GM19397 (cell line): ENCODE results near the gene SMARCAD1.

Experiments
- ATAC-seq: cut with Tn5 transposase; IDR thresholded peaks from one replicate; pipeline ENCODE4 v1.9.1; 2021; ENCODE audit warnings: mild to moderate bottlenecking, moderate library complexity; ENCODE audit not compliant: unreplicated experiment

The SMARCAD1 gene, protein sequence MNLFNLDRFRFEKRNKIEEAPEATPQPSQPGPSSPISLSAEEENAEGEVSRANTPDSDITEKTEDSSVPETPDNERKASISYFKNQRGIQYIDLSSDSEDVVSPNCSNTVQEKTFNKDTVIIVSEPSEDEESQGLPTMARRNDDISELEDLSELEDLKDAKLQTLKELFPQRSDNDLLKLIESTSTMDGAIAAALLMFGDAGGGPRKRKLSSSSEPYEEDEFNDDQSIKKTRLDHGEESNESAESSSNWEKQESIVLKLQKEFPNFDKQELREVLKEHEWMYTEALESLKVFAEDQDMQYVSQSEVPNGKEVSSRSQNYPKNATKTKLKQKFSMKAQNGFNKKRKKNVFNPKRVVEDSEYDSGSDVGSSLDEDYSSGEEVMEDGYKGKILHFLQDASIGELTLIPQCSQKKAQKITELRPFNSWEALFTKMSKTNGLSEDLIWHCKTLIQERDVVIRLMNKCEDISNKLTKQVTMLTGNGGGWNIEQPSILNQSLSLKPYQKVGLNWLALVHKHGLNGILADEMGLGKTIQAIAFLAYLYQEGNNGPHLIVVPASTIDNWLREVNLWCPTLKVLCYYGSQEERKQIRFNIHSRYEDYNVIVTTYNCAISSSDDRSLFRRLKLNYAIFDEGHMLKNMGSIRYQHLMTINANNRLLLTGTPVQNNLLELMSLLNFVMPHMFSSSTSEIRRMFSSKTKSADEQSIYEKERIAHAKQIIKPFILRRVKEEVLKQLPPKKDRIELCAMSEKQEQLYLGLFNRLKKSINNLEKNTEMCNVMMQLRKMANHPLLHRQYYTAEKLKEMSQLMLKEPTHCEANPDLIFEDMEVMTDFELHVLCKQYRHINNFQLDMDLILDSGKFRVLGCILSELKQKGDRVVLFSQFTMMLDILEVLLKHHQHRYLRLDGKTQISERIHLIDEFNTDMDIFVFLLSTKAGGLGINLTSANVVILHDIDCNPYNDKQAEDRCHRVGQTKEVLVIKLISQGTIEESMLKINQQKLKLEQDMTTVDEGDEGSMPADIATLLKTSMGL

DNA sequence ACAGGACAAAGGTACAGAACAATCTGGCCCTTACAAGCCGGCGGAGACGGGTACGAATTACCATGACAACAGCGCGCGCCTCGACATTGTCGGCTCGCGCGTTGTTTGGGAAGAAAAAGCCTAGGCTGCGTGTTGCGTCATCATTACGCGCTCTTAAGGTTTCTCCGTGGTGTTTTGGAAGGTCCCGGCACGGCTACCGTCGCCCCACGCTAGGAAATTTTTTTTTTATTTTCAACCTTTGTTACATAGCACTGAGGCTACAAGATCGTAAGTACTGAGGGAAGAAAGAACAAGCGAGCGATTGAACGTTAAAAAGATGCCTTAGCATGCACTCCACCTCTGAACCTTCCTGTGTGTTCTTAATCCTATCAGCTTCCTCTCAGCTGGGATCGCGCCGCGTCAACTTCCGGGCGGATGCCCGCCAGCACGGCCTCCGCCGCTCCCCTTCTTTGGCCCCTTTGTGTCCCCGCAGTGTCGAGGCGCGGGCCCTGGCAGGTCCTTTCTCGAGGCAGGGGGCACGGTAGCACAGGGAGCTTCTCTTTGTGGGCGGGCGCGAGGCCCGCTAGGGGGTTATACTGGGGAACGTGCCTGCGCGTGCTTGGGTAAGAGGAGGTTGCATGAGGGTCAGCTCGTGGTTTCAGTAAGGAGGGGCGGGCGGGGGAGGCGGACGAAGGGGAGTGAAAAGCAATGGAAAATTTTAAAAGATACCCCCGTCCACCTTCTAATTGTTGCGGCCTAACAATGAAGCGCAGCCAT, at the start of gene SMARCAD1:
Gene SMARCAD1, plus strand, starts transcription at position 397 of the 756 bp plus-strand sequence. CDS start 530 bp downstream, outside the sequence.
- peak; percentile 97 for ATAC-seq

DNA sequence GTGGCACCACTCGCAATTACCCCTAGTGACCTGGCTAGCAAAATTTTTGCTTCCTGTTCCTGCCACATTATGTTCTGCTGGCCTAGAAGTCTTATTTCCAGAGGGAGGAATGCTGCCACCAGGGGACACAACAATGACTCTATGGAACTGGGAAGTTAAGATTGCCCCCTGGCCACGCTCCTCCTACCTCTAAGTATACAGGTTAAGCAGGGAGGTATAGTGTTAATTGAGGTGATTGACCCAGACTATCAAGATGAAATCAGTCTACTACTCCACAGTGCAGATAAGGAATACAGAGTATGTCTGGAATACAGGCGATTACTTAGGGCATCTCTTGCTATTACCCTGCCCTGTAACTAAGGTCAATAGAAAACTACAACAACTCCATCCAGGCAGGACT, 48.8 kb upstream of the SMARCAD1 start:
- ATAC-seq: no peak

DNA sequence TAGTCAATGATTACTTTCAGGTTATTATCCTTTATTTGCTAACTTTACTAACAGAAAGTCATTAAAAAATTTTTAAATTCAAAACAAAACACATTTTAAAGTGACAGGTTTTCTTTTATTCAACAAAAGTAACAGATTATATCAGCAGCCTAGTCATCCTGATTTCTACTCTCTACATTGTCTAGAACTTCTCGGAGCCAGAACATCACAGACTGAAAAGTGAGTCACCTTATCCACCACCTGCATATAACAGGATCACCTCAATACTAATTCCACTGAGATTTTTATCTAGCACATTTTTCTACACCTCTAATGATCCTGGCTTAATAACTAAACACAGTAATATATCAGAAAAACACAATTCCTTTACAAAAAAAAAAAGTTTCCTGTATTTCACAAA, 47.9 kb upstream of the SMARCAD1 start:
- ATAC-seq: no peak

DNA sequence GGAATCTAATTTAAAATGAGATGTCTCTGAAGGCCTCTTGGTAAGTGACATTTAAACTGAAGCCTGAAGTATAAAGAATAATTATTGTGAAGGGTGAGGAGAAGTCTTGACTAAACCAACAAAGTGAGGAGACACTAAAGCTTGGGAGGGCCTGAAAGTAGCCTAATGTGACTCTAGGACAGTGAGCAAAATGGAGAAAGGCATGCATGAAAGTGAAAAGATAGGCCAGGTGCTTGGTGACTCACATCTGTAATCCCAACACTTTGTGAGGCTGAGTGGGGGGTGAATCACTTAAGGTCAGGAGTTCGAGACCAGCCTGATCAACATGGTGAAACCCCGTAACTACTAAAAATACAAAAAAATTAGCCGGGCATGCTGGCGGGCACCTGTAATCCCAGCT, 46.9 kb upstream of the SMARCAD1 start:
- ATAC-seq: no peak

DNA sequence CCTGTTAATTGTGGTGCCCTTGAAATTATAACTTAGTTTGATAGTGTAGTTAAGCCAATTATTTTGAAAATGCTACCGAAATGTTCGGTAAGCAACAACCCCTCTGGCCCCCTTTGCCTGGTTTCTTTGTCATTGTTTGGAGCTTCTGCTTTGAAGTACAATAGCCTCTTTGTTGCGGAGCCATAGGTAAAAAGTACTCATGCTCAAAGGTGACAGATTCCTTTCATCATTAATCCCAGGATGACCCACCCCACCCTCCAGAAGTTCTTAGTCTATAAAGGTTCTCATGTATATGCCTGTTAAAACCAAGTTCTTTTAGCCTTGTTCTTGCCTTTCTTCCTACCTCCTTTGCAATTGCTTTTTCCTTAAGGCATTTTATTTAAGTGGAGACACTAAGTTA, 42.4 kb upstream of the SMARCAD1 start:
- ATAC-seq: no peak

DNA sequence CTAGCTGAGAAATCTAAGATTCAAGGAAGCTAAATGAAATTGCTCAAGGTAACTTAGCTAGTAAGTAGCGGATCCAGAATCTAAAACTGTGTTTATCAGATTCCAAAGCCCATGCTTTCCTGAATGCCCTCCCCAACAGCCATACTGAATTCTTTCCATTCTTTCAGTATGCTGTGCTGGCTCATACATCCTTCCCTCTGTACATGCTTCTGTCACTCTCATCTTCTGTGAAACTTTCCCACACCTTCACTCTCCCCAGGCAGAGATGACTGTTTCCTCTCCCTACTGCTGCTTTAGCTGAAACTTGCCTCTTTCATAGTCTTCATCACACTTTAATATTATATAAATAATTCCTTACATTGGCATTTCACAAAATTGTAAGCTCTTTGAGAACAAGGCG, 39.3 kb upstream of the SMARCAD1 start:
- no peak for ATAC-seq

DNA sequence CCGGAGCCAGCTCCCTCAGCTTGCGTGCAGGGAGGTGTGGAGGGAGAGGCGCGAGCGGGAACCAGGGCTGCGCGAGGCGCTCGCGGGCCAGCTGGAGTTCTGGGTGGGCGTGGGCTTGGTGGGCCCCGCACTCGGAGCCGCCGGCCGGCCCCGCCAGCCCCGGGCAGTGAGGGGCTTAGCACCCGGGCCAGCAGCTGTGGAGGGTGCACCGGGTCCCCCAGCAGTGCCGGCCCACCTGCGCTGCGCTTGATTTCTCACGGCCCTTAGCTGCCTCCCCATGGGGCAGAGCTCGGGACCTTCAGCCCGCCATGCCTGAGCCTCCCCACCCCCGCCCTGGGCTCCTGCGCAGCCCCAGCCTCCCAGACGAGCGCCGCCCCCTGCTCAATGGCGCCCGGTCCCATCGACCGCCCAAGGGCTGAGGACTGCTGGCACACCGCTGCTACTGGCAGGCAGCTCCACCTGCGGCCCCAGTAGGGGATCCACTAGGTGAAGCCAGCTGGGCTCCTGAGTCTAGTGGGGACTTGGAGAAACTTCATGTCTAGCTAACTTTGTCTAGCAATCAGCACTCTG, 37.8 kb upstream of the SMARCAD1 start:
- ATAC-seq: no peak

DNA sequence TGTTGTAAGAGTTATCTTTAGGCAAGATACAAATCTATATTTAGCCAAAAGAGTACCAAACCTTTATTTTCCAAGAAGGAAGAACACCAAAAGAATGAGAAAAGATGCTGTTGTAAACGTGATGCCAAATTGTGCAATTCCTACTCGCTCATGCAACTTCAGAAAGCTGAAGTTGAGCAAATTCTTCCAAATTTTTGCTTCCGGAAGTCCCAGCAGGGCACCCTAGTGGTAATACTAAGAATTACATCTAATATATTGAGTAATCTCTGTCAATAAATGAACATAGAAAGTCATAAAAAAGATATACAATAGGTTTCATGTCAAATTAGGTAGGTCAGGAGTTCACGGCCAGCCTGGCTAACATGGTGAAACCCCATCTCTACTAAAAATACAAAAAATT, 36.0 kb upstream of the SMARCAD1 start:
- no peak for ATAC-seq

DNA sequence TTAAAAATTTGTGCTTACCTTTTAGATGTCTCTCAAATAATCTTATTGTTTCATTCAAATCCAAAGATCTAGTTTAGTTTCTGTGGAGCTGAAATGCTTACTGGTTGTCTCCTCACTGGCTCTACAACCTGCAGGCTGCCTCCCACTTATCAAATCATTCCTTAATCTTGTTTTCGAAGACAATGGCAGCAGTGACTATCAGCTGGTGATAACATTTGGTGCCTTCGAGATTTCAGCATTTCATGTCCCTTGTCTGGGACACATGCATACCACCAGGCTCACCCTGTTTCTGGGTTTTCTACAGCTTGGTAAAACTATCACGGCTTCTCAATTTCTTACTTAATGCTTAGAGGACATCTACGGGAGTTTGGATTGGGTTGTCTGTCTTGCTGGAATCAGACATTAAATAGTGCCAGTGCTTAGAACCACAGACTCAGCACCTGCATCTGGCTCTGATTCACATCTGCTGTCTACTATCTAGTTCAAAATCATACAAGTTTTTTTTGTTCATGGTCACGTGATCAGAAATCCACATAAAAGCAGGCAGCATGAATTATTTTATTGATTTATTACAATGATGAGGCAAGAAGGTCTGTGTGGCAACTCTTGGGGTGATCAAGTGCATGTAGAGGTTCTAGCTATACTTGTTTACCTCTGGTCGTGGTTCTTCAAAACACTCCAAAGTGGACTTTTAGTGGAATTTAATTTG, 32.0 kb upstream of the SMARCAD1 start:
- ATAC-seq: no peak

DNA sequence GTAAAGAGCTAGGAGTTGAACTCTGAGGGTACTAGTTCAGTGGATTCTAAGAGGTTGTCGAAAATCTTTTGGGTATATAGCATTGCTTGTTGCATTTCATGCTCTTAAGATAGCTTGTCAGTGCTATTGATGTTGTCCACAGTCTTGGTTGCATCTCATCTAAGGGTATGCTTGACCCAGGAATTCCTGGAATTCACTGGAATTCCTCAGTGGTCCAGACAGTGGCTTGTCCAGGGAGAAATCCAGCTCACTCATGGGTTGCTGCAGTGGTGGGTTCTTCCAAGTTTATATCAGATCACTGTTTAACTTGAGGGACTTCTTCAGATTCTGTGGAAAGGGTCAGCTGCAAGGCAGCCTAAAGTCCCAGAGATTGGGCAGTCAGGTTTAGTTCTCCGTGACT, 29.8 kb upstream of the SMARCAD1 start:
- no peak for ATAC-seq

DNA sequence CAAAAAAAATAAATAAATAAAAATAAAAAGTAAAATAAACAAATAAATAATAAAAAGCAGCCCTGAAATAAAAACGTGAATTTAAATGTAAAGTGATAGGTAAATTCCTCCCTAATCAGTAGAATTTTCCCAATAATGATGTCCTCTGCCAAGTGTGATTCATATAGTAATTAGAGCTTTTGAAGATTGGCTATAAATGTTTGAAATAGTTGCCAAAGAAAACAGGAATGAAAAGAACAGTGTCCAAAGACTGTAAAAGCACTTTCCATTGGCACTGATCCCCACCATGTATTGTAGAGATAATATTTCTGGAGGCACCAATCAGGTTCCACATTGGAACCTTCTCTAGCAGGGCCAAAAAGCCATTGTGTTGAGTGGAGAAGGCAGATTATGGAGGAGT, 25.9 kb upstream of the SMARCAD1 start:
- ATAC-seq: no peak

DNA sequence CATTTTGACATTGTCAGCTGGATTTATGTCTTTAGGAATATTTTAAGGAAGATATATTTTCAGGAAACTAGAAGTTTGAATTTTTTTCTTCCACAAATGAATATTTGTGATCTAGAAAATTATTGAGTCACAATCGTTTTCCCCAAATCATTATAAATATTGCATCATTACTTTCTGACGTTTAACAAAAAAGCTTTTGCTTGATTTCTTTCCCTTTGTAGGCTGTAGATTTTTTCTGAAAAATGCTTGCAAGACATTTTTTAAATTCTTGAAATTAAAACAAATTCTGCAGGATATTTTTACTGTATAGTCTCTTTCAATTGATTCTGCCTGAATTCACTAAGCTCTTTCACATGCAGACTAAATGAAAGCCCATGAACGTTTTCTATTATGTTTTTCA, 4.9 kb upstream of the SMARCAD1 start:
- ATAC-seq: no peak

DNA sequence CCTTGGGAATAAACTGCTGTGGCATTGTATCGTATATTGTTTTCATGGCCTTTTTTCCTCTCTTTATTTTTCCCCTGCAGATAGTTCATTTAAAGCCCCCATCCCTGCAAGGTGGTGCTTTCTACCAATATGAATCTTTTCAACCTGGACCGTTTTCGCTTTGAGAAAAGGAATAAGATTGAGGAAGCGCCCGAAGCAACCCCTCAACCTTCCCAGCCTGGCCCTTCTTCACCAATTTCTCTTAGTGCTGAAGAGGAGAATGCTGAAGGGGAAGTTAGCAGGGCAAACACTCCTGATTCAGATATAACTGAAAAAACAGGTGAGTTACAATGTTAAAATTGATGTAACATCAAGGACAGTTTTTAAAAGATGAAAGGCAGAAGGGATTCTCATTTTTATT, 601 bp downstream of the SMARCAD1 start:
- no peak for ATAC-seq

DNA sequence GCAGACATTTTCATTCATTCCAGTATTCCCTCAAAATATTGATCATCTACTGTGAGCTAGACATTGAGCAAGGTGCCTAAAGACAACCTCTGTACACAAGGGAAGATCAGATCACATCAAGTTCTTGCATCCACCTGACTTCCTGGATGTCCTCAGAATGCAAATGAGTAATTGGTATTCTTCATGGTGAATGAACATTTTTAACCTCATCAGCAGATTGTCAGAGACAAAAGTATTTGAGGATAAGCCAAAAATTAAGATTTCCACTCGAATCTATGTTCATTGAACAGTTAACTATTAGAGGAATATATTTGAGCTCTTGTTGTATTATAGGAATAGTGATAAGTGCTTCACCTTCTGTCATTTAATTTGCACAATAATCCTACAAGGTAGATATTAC, 1.3 kb downstream of the SMARCAD1 start:
- ATAC-seq: no peak

DNA sequence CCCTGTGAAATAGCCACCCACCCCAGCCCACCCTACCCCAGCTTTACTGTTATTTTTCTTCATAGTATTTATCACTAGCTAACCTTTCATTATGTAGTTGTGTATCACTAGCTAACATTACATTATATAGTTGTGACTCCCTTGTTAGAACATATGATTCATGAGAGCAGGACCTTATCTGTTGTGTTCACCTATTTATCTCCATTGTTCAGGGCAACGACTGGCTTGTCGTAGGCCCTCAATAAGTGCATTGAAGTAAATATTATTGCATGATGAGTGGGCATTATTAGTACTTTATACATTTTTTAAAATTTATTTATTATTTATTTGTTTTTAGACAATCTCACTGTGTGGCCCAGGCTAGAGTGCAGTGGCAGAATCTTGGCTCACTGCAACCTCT, 4.2 kb downstream of the SMARCAD1 start:
- ATAC-seq: no peak

DNA sequence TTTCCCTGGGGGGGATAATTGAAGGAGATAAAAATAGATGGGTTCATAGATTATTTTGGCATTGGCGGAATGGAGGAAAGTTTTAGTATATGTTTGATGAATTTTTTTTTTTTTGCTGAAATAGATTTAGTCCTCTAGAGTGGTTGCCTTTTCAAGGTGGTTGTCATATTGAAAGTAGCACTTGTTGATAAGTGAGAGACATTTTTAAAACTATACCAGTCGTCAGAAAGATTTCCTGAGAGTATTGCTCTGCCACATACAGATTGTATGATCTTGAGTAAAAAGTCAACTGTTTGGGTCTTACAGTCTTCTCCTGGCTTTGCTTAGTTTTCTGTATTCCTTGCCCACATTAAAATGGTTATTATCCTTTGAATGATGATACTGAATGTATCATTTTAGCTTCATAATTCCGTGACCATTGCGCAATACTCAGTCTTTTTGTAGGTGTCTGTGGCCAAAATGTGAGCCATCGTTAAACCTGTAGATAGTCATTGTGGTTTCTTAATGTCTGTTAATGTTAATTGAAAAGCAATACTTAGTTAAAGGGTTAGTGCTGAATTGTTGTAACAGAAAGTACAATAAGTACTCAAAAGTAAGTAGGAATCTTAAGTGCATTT, 7.1 kb downstream of the SMARCAD1 start:
- no peak for ATAC-seq

DNA sequence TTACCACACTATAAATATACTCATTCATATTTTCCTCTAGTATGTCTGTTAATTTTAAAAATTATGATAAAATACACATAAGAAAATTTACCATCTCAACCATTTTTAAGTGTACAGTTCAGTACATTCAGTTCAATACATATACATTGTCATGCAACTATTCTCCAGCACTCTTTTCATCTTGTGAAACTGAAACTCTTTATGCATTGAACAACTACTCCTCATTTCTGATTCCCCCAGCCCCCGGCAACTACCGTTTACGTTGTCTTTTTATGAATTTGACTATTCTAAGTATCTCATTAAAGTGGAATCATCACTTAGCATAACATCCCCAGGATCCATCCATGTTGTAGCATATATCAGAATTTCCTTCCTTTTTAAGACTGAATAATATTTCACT, 8.7 kb downstream of the SMARCAD1 start:
- ATAC-seq: no peak

DNA sequence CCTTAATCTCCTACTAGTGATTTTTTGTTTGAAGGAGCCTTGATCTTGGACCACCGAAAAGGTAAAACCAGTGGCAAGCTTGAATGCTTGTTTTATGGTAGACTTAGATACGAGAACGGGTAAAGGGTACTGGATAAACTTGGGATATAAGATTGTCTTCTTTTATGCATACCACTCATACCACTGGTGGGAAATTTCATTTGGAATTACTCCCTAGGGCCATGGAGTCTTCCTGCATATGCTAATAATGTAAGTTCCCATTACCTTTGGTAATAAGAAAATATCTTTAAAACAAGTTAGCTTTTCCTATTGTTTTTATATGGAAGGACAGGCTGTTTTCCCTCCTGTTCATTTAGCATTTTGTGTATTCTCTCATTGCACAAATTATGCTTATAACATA, 11.7 kb downstream of the SMARCAD1 start:
- no peak for ATAC-seq

DNA sequence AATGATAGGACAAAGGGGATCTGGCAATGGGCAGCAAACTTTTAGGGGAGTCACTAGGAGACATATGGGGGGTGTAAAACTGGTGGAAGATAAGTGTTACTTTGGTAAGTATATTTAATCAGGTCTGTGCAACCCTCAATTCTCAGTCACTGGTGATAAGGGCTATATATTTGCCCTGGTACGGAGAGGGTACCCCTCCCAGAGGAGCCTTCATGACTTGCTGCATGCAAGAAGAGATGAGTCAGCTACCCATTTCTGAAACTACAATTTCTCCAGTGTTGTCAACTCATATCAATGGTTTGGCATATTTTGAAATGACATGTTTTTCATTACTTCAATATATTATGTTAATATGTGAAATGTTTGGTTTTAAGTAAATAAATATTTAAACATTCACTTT, 14.3 kb downstream of the SMARCAD1 start:
- no peak for ATAC-seq

DNA sequence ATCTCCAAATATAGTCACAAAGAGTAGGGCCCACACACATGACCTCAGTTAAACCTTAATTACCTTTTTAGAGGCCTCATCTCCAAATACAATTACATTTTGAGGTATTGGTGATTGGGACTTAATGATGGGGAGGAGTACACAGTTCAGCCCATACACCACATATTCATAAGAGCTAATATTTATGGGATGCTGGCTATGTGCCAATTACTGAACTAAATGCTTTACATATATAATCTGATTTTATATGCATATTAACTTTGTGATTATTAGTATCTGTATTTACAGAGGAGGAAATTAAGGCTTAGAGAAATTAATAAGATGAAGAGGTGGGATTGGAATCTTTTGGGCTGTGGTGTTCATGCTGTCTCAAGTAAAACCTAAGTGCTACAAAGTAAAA, 17.8 kb downstream of the SMARCAD1 start:
- ATAC-seq: no peak
